C4-2B (cell line): ENCODE measurements around the gene SIX3.

Experiments
- ZFX ChIP-seq: fragments of 450-650 bp; IDR thresholded peaks from 2 replicates; pipeline ENCODE4 v1.6.1; 2017
- TF ChIP-seq, protein P1 (sequence below): fragments of 450-650 bp; conservative IDR thresholded peaks from 2 replicates; pipeline ENCODE4 v1.5.1; 2017; ENCODE audit warnings: mild to moderate bottlenecking

GRCh38 chr2:44969936-44970335, 28.4 kb downstream of the SIX3 start:
- TF ChIP-seq, protein P1, sequence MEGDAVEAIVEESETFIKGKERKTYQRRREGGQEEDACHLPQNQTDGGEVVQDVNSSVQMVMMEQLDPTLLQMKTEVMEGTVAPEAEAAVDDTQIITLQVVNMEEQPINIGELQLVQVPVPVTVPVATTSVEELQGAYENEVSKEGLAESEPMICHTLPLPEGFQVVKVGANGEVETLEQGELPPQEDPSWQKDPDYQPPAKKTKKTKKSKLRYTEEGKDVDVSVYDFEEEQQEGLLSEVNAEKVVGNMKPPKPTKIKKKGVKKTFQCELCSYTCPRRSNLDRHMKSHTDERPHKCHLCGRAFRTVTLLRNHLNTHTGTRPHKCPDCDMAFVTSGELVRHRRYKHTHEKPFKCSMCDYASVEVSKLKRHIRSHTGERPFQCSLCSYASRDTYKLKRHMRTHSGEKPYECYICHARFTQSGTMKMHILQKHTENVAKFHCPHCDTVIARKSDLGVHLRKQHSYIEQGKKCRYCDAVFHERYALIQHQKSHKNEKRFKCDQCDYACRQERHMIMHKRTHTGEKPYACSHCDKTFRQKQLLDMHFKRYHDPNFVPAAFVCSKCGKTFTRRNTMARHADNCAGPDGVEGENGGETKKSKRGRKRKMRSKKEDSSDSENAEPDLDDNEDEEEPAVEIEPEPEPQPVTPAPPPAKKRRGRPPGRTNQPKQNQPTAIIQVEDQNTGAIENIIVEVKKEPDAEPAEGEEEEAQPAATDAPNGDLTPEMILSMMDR = no peak
- no peak for TF ChIP-seq ZFX
